OCI-LY1 (cell line): ENCODE results near the gene CTTNBP2NL.
"Not testable (repeated sequence)": the region's sequence is repeated elsewhere in the genome, so short reads cannot be mapped to it uniquely, and the experiment has no call there.

Source experiments
- EZH2 ChIP-seq: fragments of 200-600 bp; sonication (generic), shearing (Covaris generic); IDR thresholded peaks from 2 replicates; pipeline ENCODE4 v1.8.0; 2017; ENCODE audit warnings: borderline replicate concordance, mixed run types, mild to moderate bottlenecking, antibody characterized with exemption, low read length, moderate library complexity, mixed read lengths
- TF ChIP-seq, protein P1 (sequence below): fragments of 200-600 bp; sonication (generic), shearing (Covaris generic); IDR thresholded peaks from 2 replicates; pipeline ENCODE4 v1.5.1; 2017; ENCODE audit warnings: mild to moderate bottlenecking, antibody characterized with exemption, low read length, moderate library complexity, mixed read lengths

DNA sequence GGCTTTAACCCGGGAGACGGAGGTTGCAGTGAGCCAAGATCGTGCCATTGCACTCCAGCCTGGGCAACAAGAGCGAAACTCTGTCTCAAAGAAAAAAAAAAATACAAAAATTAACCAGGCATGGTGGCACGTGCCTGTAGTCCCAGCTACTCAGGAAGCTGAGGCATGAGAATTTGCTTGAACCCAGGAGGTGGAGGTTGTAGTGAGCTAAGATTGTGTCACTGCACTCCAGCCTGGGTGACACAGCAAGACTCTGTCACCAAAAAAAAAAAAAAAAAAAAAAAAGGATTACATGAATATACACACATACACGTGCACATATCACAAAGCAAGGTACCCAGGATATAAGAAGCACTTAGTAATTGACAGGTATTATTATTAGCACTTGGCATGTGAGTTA lies 4.7 kb downstream of the CTTNBP2NL start:
- TF ChIP-seq, protein P1, sequence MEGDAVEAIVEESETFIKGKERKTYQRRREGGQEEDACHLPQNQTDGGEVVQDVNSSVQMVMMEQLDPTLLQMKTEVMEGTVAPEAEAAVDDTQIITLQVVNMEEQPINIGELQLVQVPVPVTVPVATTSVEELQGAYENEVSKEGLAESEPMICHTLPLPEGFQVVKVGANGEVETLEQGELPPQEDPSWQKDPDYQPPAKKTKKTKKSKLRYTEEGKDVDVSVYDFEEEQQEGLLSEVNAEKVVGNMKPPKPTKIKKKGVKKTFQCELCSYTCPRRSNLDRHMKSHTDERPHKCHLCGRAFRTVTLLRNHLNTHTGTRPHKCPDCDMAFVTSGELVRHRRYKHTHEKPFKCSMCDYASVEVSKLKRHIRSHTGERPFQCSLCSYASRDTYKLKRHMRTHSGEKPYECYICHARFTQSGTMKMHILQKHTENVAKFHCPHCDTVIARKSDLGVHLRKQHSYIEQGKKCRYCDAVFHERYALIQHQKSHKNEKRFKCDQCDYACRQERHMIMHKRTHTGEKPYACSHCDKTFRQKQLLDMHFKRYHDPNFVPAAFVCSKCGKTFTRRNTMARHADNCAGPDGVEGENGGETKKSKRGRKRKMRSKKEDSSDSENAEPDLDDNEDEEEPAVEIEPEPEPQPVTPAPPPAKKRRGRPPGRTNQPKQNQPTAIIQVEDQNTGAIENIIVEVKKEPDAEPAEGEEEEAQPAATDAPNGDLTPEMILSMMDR: not testable (repeated sequence)
- not testable (repeated sequence) for TF ChIP-seq EZH2
